Trophoblast cell (in vitro differentiated cells and primary cell): Measurements from ENCODE around the gene COPZ2.
"Not testable (repeated sequence)": the region's sequence is repeated elsewhere in the genome, so short reads cannot be mapped to it uniquely, and the experiment has no call there.

Source experiments
- DNase-seq, 2 donors: peaks; one replicate each; pipeline ENCODE4 v3.0.0-alpha.2; 2016
- H2AFZ ChIP-seq: 2 replicates; pipeline ENCODE4 v1.6.1; 2013; ENCODE audit warnings: low read length, moderate library complexity, mild to moderate bottlenecking; ENCODE audit not compliant: insufficient read depth, poor library complexity
- H2AK5ac ChIP-seq: 2 replicates; pipeline ENCODE4 v1.6.1; 2013; ENCODE audit warnings: mild to moderate bottlenecking, low read length
- H2BK120ac ChIP-seq: 2 replicates; pipeline ENCODE4 v1.6.1; 2013; ENCODE audit warnings: low read length, mild to moderate bottlenecking, moderate library complexity; ENCODE audit not compliant: insufficient read depth, poor library complexity
- H2BK12ac ChIP-seq: 2 replicates; pipeline ENCODE4 v1.6.1; 2013; ENCODE audit warnings: mild to moderate bottlenecking, low read length, moderate library complexity
- H2BK5ac ChIP-seq: 2 replicates; pipeline ENCODE4 v1.6.1; 2013; ENCODE audit warnings: low read length, low read depth, moderate library complexity, mild to moderate bottlenecking; ENCODE audit not compliant: poor library complexity
- H3K14ac ChIP-seq: 2 replicates; pipeline ENCODE4 v1.6.1; 2013; ENCODE audit warnings: mild to moderate bottlenecking, low read length
- H3K18ac ChIP-seq: 2 replicates; pipeline ENCODE4 v1.6.1; 2013; ENCODE audit warnings: mild to moderate bottlenecking, low read length
- H3K23ac ChIP-seq: 2 replicates; pipeline ENCODE4 v1.6.1; 2013; ENCODE audit warnings: low read length
- H3K27ac ChIP-seq: 2 replicates; pipeline ENCODE4 v1.5.1; 2013; ENCODE audit warnings: low read depth, mild to moderate bottlenecking, inconsistent platforms, low read length, moderate library complexity
- H3K27me3 ChIP-seq: 2 replicates; pipeline ENCODE4 v1.6.1; 2013; ENCODE audit warnings: inconsistent platforms, mild to moderate bottlenecking, low read length, moderate library complexity; ENCODE audit not compliant: insufficient read depth
- H3K36me3 ChIP-seq, 2 experiments: 1 replicate in 1 of 2; 2 replicates in 1 of 2; pipeline ENCODE4 v1.6.1; 2013; ENCODE audit warnings: low read length in 2 of 2, mild to moderate bottlenecking in 2 of 2, moderate library complexity in 1 of 2; ENCODE audit not compliant: insufficient read depth in 2 of 2, control insufficient read depth in 1 of 2
- H3K4ac ChIP-seq: 2 replicates; pipeline ENCODE4 v1.6.1; 2013; ENCODE audit warnings: low read depth, mild to moderate bottlenecking, low read length, moderate library complexity
- H3K4me1 ChIP-seq, 2 experiments: 1 replicate in 1 of 2; 2 replicates in 1 of 2; pipeline ENCODE4 v1.6.1; 2013; ENCODE audit warnings: low read length in 2 of 2, mild to moderate bottlenecking in 2 of 2, moderate library complexity in 1 of 2; ENCODE audit not compliant: insufficient read depth in 2 of 2, control insufficient read depth in 1 of 2
- H3K4me2 ChIP-seq: 2 replicates; pipeline ENCODE4 v1.6.1; 2013; ENCODE audit warnings: inconsistent platforms, mild to moderate bottlenecking, low read length, moderate library complexity
- H3K4me3 ChIP-seq: 2 replicates; pipeline ENCODE4 v1.5.1; 2013; ENCODE audit warnings: mild to moderate bottlenecking, low read depth, low read length, inconsistent platforms
- H3K79me1 ChIP-seq: one replicate; pipeline ENCODE4 v1.6.1; 2013; ENCODE audit warnings: low read length
- H3K79me2 ChIP-seq: 2 replicates; pipeline ENCODE4 v1.6.1; 2013; ENCODE audit warnings: low read length, mild to moderate bottlenecking; ENCODE audit not compliant: control insufficient read depth, insufficient read depth, poor library complexity
- H3K9ac ChIP-seq: 2 replicates; pipeline ENCODE4 v1.6.1; 2013; ENCODE audit warnings: mild to moderate bottlenecking, low read length
- H3K9me3 ChIP-seq: 2 replicates; pipeline ENCODE4 v1.6.1; 2013; ENCODE audit warnings: low read depth, mild to moderate bottlenecking, control low read depth, inconsistent platforms, low read length; ENCODE audit not compliant: insufficient read depth
- H4K12ac ChIP-seq: 2 replicates; pipeline ENCODE4 v1.6.1; 2013; ENCODE audit warnings: low read depth, mild to moderate bottlenecking, low read length, moderate library complexity
- H4K8ac ChIP-seq: 2 replicates; pipeline ENCODE4 v1.6.1; 2013; ENCODE audit warnings: low read depth, mild to moderate bottlenecking, low read length, moderate library complexity
- H4K91ac ChIP-seq: one replicate; pipeline ENCODE4 v1.6.1; 2013; ENCODE audit warnings: low read depth, mild to moderate bottlenecking, low read length, moderate library complexity
- WGBS: extraction: QIAGEN DNeasy Blood & Tissue Kit; methylation state at CpG from one replicate; pipeline ENCODE4 v1.1.7; 2013; ENCODE audit warnings: missing lambda C conversion rate; ENCODE audit not compliant: insufficient read length, insufficient coverage; ENCODE audit errors: extremely low coverage; 5-methylcytosine and 5-hydroxymethylcytosine counted together

The COPZ2 gene

DNA sequence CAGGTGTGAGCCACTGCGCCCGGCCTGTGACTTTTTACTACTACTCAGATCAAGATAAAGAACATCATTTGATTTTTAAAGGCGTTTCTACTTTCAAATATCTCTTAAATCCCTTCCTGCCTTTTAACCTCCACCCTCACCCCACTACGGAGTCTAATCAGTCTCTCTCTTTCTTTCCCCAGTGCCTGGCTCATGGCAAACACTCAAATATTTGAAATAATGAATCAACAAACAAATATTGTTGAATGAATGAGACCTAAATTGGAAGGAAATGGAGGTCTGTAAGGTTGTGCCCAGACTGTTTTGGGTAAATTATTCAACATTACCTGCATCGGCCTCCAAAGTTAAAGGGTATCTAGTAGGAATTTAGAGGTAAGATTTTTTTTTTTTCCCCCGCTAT lies 14.7 kb downstream of the COPZ2 start:
- Histone ChIP-seq H4K8ac (no peak overlapping the region), H3K9me3 (peaks cover 4% of the 10 kb centered on the region), H3K79me1 (no peaks in the 10 kb centered on the region), H4K12ac (no peak overlapping the region), H2BK5ac (no peak overlapping the region), H3K36me3 (no peaks in the 10 kb centered on the region), H3K4me2 (no peak overlapping the region), H3K14ac (no peak overlapping the region), H2BK12ac (no peak overlapping the region), H3K9ac (no peak overlapping the region), H2BK120ac (no peak overlapping the region), H3K79me2 (no peaks in the 10 kb centered on the region), H3K4ac (no peak overlapping the region), H3K27ac (no peak overlapping the region), H3K23ac (no peak overlapping the region), H3K27me3 (peaks cover 17% of the 10 kb centered on the region), H2AFZ (no peak overlapping the region), H4K91ac (no peak overlapping the region), H2AK5ac (no peak overlapping the region), H3K18ac (no peak overlapping the region), H3K4me3 (no peak overlapping the region), H3K4me1 (peaks cover 22 to 23% of the 10 kb centered on the region in 2 experiments)
- WGBS = no CpG with 5 or more reads among the region's 6 CpGs
- DNase-seq = no peak

DNA sequence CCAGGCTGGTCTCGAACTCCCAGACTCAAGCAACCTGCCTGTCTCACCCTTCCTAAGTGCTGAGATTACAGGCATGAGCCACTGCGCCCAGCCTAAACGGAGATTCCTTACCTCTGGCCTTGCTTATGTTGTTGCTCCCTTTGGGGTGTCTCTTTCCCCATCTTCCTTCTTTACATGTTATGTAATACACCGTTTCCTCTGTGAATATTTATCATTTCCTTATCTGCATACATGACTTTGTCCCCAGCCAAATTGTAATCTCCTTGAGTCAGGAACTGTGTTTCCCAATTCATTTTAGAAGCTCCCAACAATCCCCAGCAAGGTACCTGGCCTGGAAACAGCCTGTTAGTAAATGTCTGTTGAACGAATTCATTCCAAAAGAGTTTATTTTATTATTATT lies 15.7 kb downstream of the COPZ2 start:
- no peak overlapping the region for H2AK5ac ChIP-seq
- H4K8ac ChIP-seq = no peak overlapping the region
- H3K27me3 ChIP-seq = peaks cover 17% of the 10 kb centered on the region
- no CpG with 5 or more reads among the region's 5 CpGs for WGBS
- no peak overlapping the region for H2BK12ac ChIP-seq
- no peak overlapping the region for H2AFZ ChIP-seq
- H3K9ac ChIP-seq = no peak overlapping the region
- H3K27ac ChIP-seq = no peak overlapping the region
- H4K91ac ChIP-seq = no peak overlapping the region
- no peaks in the 10 kb centered on the region for H3K36me3 ChIP-seq
- no peak overlapping the region for H3K23ac ChIP-seq
- H3K79me1 ChIP-seq = no peaks in the 10 kb centered on the region
- H3K4me2 ChIP-seq = no peak overlapping the region
- H3K18ac ChIP-seq = no peak overlapping the region
- no peak overlapping the region for H3K14ac ChIP-seq
- no peak for DNase-seq
- no peak overlapping the region for H2BK5ac ChIP-seq
- H2BK120ac ChIP-seq = no peak overlapping the region
- H3K4me1 ChIP-seq = peaks cover 22 to 23% of the 10 kb centered on the region in 2 experiments
- no peaks in the 10 kb centered on the region for H3K79me2 ChIP-seq
- H3K4ac ChIP-seq = no peak overlapping the region
- no peak overlapping the region for H3K4me3 ChIP-seq
- H3K9me3 ChIP-seq = peaks cover 4% of the 10 kb centered on the region
- no peak overlapping the region for H4K12ac ChIP-seq

DNA sequence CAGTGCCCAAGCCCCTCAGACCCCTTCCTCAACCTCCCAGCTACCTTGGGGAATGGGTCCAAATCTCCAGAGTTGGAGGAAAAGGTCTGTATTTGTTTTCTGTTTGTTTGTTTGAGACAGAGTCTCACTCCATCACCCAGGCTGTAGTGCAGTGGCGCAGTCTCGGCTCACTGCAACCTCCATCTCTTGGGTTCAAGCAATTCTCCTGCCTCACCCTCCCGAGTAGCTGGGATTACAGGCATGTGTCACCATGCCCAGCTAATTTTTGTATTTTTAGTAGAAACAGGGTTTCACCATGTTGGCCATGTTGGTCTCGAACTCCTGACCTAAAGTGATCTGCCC lies 19.8 kb downstream of the COPZ2 start:
- H2AK5ac ChIP-seq, H3K27ac ChIP-seq, H4K12ac ChIP-seq, H3K4me1 ChIP-seq, H4K91ac ChIP-seq, H3K4me2 ChIP-seq, DNase-seq, H3K79me2 ChIP-seq, H2BK120ac ChIP-seq, H4K8ac ChIP-seq, H3K4ac ChIP-seq, H2BK5ac ChIP-seq, H3K23ac ChIP-seq, H3K79me1 ChIP-seq, H3K18ac ChIP-seq, H3K14ac ChIP-seq, H3K36me3 ChIP-seq, H2AFZ ChIP-seq, H3K9ac ChIP-seq, H2BK12ac ChIP-seq, H3K4me3 ChIP-seq, H3K9me3 ChIP-seq, H3K27me3 ChIP-seq: not testable (repeated sequence)
- no CpG with 5 or more reads among the region's 4 CpGs for WGBS

DNA sequence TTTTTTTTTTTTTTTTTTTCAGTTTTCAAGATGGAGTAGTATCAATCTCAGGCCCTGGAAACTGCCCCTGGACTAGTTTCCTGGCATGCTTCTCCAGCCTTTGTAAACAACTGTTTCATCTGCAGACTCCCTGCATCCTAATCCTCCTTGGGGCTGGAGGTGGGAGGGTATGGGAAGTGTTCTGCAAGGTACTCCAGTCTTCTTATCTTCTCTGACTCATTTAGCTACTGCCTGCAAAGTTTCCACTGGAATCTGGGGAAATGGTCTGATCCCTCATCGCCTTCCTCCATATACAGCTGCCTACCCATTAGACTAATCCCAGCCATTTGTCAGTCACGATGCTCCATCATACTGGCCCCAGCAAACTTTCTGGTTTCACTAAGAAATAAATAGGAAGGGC lies 21.5 kb downstream of the COPZ2 start:
- peaks cover 11% of the 10 kb centered on the region for H3K27me3 ChIP-seq
- peak; percentile 54 to 61 for DNase-seq
- H3K18ac ChIP-seq = no peak overlapping the region
- peaks cover 0 to 8% of the 10 kb centered on the region in 2 experiments for H3K4me1 ChIP-seq
- no peak overlapping the region for H3K4me3 ChIP-seq
- H4K91ac ChIP-seq = no peak overlapping the region
- H2AK5ac ChIP-seq = no peak overlapping the region
- no peak overlapping the region for H3K14ac ChIP-seq
- H4K12ac ChIP-seq = no peak overlapping the region
- no peak overlapping the region for H3K4ac ChIP-seq
- H3K9me3 ChIP-seq = no peaks in the 10 kb centered on the region
- no peak overlapping the region for H2AFZ ChIP-seq
- no peaks in the 10 kb centered on the region for H3K79me2 ChIP-seq
- H3K23ac ChIP-seq = no peak overlapping the region
- no peaks in the 10 kb centered on the region for H3K36me3 ChIP-seq
- no peak overlapping the region for H2BK5ac ChIP-seq
- no peak overlapping the region for H3K4me2 ChIP-seq
- H2BK12ac ChIP-seq = no peak overlapping the region
- H3K9ac ChIP-seq = no peak overlapping the region
- H2BK120ac ChIP-seq = no peak overlapping the region
- no peak overlapping the region for H4K8ac ChIP-seq
- WGBS = no CpG with 5 or more reads among the region's 2 CpGs
- no peak overlapping the region for H3K27ac ChIP-seq
- H3K79me1 ChIP-seq = no peaks in the 10 kb centered on the region
